ENCODE data around the gene L3MBTL2.

Gene L3MBTL2

DNA sequence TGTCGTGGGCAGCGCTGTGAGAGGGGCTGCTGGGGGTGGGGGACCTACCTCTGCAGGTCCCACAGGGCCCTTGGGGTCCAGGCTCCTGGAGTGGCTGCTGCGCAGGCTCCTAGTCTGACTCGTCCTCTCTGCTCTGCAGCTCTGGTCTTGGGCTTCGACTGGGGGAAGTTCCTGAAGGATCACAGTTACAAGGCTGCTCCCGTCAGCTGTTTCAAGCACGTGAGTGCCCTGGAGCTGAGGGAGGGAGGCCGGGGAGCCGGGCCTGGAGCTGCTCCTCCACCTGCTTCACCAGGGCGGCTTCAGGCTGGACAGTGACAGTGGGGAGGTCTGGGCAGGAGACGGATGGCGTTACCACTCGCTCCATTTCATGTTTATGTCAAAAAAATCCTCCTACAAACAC, 11.9 kb downstream of the L3MBTL2 start:
- no peak for TF ChIP-seq EGR1 (IDR thresholded peaks at IDR 0.05)
- TF ChIP-seq YY1 (IDR thresholded peaks at IDR 0.05; ENCODE audit: low read depth): no peak
- TF ChIP-seq TCF12 (IDR thresholded peaks at IDR 0.05; ENCODE audit: low read depth): no peak
- no peak for TF ChIP-seq CEBPB (IDR thresholded peaks at IDR 0.05)
- TF ChIP-seq FOXM1 (IDR thresholded peaks at IDR 0.05; ENCODE audit: borderline replicate concordance, low read depth): no peak
- TF ChIP-seq CREB1 (IDR thresholded peaks at IDR 0.05; ENCODE audit: low read depth): no peak
- TF ChIP-seq ZBTB7A (IDR thresholded peaks at IDR 0.05; ENCODE audit: low read depth): no peak
- TF ChIP-seq TEAD4 (IDR thresholded peaks at IDR 0.05): no peak
- TF ChIP-seq, protein P1, sequence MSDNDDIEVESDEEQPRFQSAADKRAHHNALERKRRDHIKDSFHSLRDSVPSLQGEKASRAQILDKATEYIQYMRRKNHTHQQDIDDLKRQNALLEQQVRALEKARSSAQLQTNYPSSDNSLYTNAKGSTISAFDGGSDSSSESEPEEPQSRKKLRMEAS (IDR thresholded peaks at IDR 0.05): no peak
- TF ChIP-seq TAF1 (IDR thresholded peaks at IDR 0.05; ENCODE audit: low read depth): no peak
- TF ChIP-seq, protein P2, sequence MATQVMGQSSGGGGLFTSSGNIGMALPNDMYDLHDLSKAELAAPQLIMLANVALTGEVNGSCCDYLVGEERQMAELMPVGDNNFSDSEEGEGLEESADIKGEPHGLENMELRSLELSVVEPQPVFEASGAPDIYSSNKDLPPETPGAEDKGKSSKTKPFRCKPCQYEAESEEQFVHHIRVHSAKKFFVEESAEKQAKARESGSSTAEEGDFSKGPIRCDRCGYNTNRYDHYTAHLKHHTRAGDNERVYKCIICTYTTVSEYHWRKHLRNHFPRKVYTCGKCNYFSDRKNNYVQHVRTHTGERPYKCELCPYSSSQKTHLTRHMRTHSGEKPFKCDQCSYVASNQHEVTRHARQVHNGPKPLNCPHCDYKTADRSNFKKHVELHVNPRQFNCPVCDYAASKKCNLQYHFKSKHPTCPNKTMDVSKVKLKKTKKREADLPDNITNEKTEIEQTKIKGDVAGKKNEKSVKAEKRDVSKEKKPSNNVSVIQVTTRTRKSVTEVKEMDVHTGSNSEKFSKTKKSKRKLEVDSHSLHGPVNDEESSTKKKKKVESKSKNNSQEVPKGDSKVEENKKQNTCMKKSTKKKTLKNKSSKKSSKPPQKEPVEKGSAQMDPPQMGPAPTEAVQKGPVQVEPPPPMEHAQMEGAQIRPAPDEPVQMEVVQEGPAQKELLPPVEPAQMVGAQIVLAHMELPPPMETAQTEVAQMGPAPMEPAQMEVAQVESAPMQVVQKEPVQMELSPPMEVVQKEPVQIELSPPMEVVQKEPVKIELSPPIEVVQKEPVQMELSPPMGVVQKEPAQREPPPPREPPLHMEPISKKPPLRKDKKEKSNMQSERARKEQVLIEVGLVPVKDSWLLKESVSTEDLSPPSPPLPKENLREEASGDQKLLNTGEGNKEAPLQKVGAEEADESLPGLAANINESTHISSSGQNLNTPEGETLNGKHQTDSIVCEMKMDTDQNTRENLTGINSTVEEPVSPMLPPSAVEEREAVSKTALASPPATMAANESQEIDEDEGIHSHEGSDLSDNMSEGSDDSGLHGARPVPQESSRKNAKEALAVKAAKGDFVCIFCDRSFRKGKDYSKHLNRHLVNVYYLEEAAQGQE (IDR thresholded peaks at IDR 0.05; ENCODE audit: low read depth): no peak
- TF ChIP-seq EP300 (IDR thresholded peaks at IDR 0.05; ENCODE audit: borderline replicate concordance): no peak
- TF ChIP-seq RAD21 (IDR thresholded peaks at IDR 0.05; ENCODE audit: low read depth): no peak
- TF ChIP-seq NFIC (IDR thresholded peaks at IDR 0.05): no peak

DNA sequence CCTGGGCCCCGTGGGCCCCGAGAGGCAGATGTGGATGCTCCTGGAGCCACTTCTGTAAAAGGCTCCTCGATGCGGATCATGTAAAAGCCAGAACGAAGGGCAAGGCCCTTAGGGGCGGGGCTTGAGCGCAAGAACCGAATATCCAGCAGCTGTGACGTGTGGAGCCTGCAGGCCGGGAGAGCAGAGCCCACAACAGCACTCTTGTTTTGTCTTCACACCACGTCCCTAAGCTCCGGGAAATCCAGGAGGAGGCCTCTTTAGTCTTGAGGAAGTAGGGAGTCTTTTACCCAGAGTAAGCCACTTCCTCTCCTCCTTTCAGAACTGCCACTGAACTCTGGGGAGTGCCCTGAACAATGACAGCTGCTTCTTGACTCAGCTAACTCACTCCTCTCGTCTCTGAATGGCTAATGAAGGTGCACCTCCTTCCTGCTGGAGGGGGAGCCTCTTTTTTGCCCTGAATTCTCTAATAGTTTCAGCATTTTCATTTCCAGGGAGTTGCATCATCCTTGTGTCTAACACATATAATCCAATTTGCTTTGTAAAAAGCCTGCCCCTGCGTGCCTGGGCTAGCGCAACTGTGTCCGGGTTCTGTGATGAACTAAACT, 12.5 kb downstream of the L3MBTL2 start:
- no peak for TF ChIP-seq NFIC (IDR thresholded peaks at IDR 0.05)
- TF ChIP-seq YY1 (IDR thresholded peaks at IDR 0.05; ENCODE audit: low read depth): no peak
- TF ChIP-seq TCF12 (IDR thresholded peaks at IDR 0.05; ENCODE audit: low read depth): no peak
- TF ChIP-seq, protein P1 (IDR thresholded peaks at IDR 0.05): no peak
- no peak for TF ChIP-seq EP300 (IDR thresholded peaks at IDR 0.05; ENCODE audit: borderline replicate concordance)
- no peak for TF ChIP-seq FOXM1 (IDR thresholded peaks at IDR 0.05; ENCODE audit: borderline replicate concordance, low read depth)
- no peak for TF ChIP-seq CEBPB (IDR thresholded peaks at IDR 0.05)
- no peak for TF ChIP-seq ZBTB7A (IDR thresholded peaks at IDR 0.05; ENCODE audit: low read depth)
- TF ChIP-seq EGR1 (IDR thresholded peaks at IDR 0.05): no peak

DNA sequence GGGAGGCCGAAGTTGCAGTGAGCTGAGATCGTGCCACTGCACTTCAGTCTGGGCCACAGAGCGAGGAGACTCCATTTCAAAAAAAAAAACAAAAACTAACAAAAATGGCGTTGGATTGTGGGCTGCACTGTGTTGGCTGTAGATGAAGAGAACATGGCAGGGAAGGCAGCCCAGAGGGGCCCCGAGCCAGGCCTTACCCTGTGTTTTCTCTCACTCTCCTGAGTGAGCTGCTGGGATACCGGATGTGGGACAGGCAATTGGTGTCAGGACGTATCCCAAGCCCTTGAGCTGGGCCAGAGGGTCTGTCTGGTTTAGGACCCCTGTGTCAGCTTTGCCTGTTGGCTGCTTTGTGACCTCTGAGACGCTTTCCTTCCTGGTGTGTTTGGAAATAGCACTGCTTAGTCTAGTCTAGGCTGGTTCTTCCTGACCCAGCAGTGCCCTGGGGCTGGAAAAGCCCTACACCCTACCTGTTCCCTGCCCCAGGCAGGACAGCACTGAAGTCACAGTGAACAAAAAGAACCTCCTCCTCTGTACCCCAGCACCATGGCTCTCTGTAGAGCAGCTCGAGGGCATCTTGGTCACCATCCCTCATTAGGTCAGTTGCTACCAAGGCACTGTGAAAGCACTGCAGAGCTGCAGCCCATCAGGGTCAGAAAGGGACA, 17.9 kb downstream of the L3MBTL2 start:
- TF ChIP-seq FOXM1 (IDR thresholded peaks at IDR 0.05; ENCODE audit: borderline replicate concordance, low read depth): no peak
- TF ChIP-seq, protein P3, sequence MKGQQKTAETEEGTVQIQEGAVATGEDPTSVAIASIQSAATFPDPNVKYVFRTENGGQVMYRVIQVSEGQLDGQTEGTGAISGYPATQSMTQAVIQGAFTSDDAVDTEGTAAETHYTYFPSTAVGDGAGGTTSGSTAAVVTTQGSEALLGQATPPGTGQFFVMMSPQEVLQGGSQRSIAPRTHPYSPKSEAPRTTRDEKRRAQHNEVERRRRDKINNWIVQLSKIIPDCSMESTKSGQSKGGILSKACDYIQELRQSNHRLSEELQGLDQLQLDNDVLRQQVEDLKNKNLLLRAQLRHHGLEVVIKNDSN (IDR thresholded peaks at IDR 0.05): no peak
- TF ChIP-seq, protein P1 (IDR thresholded peaks at IDR 0.05): no peak
- no peak for TF ChIP-seq ZBTB7A (IDR thresholded peaks at IDR 0.05; ENCODE audit: low read depth)
- no peak for TF ChIP-seq TCF12 (IDR thresholded peaks at IDR 0.05; ENCODE audit: low read depth)
- no peak for TF ChIP-seq EP300 (IDR thresholded peaks at IDR 0.05; ENCODE audit: borderline replicate concordance)
- no peak for TF ChIP-seq YY1 (IDR thresholded peaks at IDR 0.05; ENCODE audit: low read depth)
- no peak for TF ChIP-seq EGR1 (IDR thresholded peaks at IDR 0.05)
- TF ChIP-seq TAF1 (IDR thresholded peaks at IDR 0.05; ENCODE audit: low read depth): no peak
- no peak for TF ChIP-seq CREB1 (IDR thresholded peaks at IDR 0.05; ENCODE audit: low read depth)

DNA sequence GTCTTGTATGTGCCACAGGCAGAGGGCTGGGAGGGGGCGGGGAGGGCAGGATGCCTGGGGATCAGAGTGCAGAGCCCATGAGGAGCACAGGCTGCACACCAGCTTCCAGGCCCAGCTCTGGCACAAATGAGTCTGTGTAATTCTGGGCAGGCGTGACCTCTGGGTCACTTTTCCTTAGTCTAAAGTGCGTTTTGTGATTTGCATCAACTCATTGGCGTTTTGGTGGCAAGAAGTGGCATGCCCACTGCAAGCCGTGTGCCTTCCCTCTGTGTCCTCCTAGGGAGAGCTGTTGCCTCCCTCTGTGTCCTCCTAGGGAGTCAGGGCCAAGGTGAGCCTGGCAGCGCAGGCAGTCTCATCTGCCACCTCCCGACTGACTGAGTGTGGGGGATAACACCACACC, 18.4 kb downstream of the L3MBTL2 start:
- TF ChIP-seq RAD21 (IDR thresholded peaks at IDR 0.05; ENCODE audit: low read depth) (no peak), TCF12 (IDR thresholded peaks at IDR 0.05; ENCODE audit: low read depth) (no peak), CEBPB (IDR thresholded peaks at IDR 0.05) (no peak), TEAD4 (IDR thresholded peaks at IDR 0.05) (no peak), EP300 (IDR thresholded peaks at IDR 0.05; ENCODE audit: borderline replicate concordance) (no peak), CREB1 (IDR thresholded peaks at IDR 0.05; ENCODE audit: low read depth) (no peak), EGR1 (IDR thresholded peaks at IDR 0.05) (no peak), FOXM1 (IDR thresholded peaks at IDR 0.05; ENCODE audit: borderline replicate concordance, low read depth) (no peak), ZBTB7A (IDR thresholded peaks at IDR 0.05; ENCODE audit: low read depth) (no peak), YY1 (IDR thresholded peaks at IDR 0.05; ENCODE audit: low read depth) (no peak), TAF1 (IDR thresholded peaks at IDR 0.05; ENCODE audit: low read depth) (no peak), NFIC (IDR thresholded peaks at IDR 0.05) (no peak)
- TF ChIP-seq, protein P1 (IDR thresholded peaks at IDR 0.05): no peak
- TF ChIP-seq, protein P2 (IDR thresholded peaks at IDR 0.05; ENCODE audit: low read depth): no peak
- TF ChIP-seq, protein P3 (IDR thresholded peaks at IDR 0.05): no peak
